Thymus (tissue), 11 donors: ENCODE results near the gene TXLNA. TPM values are rescaled to one million over a fixed set of nuclear protein-coding genes. Genes with fewer than 3 reads are reported as not detected.

Experiments used
- DNase-seq, 9 donors: peaks; one replicate each; pipeline ENCODE4 v3.0.0-alpha.2; 2013; ENCODE audit warnings: low spot score in 9 of 9, low read depth in 6 of 9, missing footprints in 1 of 9
- H3K27ac ChIP-seq, 2 donors: one replicate each; pipeline ENCODE4 v1.5.1; 2013; ENCODE audit warnings: control low read depth in 1 of 2, low read depth in 1 of 2, low read length in 1 of 2, mild to moderate bottlenecking in 1 of 2, moderate library complexity in 1 of 2
- H3K27me3 ChIP-seq, 2 donors: one replicate each; pipeline ENCODE4 v1.5.1; 2013; ENCODE audit warnings: low read length in 1 of 2; ENCODE audit not compliant: control insufficient read depth in 2 of 2, insufficient read depth in 1 of 2
- H3K36me3 ChIP-seq, 2 donors: one replicate each; pipeline ENCODE4 v1.5.1; 2013; ENCODE audit warnings: low read length in 1 of 2, mild to moderate bottlenecking in 1 of 2, moderate library complexity in 1 of 2; ENCODE audit not compliant: control insufficient read depth in 2 of 2, insufficient read depth in 2 of 2
- H3K4me1 ChIP-seq, 2 donors: one replicate each; pipeline ENCODE4 v1.5.1; 2013; ENCODE audit warnings: low read length in 2 of 2; ENCODE audit not compliant: control insufficient read depth in 2 of 2, insufficient read depth in 2 of 2
- H3K4me3 ChIP-seq, 2 donors: one replicate each; pipeline ENCODE4 v1.5.1; 2013; ENCODE audit warnings: low read length in 2 of 2, control low read depth in 1 of 2, mild to moderate bottlenecking in 1 of 2
- H3K9me3 ChIP-seq, 2 donors: one replicate each; pipeline ENCODE4 v1.5.1; 2013; ENCODE audit warnings: low read length in 1 of 2, mild to moderate bottlenecking in 1 of 2; ENCODE audit not compliant: control insufficient read depth in 2 of 2, insufficient read depth in 1 of 2
- WGBS: extraction: QIAGEN DNeasy Blood & Tissue Kit; methylation state at CpG from one replicate; pipeline ENCODE4 v1.1.7; 2013; 5-methylcytosine and 5-hydroxymethylcytosine counted together
- polyA plus RNA-seq: library from polyadenylated mRNA; stranded (reverse); fragments of 200-250 nt; gene quantifications from one replicate; pipeline ENCODE4 v1.2.3, GENCODE V29; 2013
- total RNA-seq: library from RNA; stranded (reverse); fragments of 120-200 nt; gene quantifications from one replicate; pipeline ENCODE4 v1.2.4, GENCODE V29; 2013
- donor health status: healthy.

TXLNA gene
- total and polyA plus RNA-seq, 2 donors: 17.7 to 33.1 TPM

DNA sequence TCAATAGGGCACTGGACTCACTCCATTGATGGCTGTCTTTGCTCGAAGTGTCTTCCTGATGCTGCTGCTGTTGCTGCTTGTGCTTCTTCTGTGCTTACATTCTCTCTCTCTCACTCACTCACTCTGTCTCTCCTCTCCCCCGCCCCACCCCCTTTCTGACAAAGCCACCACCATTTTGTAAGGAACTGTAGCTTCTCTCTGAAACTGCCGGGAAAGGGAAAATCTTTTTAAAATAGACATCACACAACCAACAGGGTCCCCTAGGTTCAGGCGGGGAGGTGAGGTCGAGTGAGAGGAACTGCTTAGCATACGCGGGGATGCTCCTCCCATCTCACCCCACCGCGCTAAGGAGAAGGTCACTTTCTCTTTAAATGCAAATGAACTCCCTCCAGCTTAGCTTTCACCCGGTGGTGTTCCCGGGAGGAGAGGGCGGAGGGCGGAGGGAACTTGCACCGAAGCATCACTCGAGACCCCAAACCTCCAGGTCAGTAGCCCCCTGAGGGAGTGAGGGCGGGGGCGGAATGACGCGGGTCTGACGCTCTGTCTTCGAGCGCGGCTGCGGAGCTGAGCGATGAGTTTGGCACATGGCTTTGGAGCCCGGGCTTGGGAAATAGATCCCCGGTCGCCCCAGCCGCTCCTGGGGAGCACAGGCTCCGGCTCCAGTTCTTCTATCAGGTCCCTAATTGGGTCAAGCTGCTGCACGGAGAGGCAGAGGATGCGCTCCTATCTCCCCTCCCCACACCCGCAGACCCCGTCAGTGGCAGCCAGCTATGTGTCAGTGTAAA is 20.9 kb downstream of the TXLNA start, which contains the start of gene CCDC28B:
Gene CCDC28B (plus strand): TSS at position 370 of the 785 bp plus-strand sequence. CDS start 1,341 bp downstream, outside the sequence.
- Histone ChIP-seq H3K9me3 (no peaks in the 10 kb centered on the region), H3K27me3 (no peaks in the 10 kb centered on the region), H3K36me3 (peaks cover 25 to 37% of the 10 kb centered on the region in 2 donors), H3K4me1 (peaks cover 17 to 50% of the 10 kb centered on the region in 2 donors), H3K4me3 (peak within 1 kb of the TSS; percentile 73 to 90), H3K27ac (peak within 1 kb of the TSS; percentile 85 to 93)
- WGBS: 1% methylated on average over 34 of the region's 34 CpGs
- DNase-seq: peak in 5 of 9 donors; percentile 40 to 74 (median 56)

DNA sequence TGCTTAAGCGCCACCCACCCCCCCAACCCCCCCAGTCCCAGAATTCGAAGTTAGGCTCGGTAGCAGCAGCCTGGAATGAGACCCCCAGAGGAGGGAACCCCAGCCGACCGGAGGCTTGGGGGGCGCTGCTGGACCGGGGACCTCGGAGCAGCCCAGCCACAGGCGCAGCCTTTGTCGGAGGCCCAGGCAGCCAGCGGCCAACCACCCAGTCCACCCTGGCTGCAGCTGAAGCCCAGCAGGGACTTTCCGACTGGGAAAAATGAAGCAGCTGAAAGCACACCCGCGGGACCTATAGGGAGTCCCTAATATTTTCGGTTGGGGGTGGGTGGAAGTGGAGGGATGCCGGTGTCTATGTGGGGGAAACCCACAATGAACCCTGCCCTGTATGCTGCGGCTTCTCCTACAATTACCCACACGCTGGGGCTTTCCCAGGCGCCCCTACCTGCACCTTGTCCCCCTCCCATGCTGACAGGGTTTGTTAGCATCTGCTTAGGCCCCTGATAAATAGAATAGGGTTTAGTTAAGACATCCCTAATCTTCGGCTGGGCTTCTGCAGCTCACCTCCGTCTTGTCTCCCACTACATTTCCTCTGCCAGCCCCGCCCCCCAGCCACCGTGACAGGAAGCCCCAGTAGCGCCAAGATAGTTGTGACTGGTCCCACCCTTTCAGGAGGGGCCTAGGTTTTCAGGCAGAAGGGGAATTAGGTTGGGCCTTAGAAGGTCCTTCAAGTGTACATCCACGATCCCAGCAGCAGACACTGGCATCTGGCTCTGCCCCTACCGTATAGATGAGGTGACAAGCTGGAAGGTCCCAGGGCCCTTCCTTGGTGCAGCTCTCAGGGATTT is 21.8 kb downstream of the TXLNA start:
- Histone ChIP-seq H3K27ac (peak overlapping the region; percentile 85 to 93), H3K4me1 (peaks cover 17 to 47% of the 10 kb centered on the region in 2 donors), H3K36me3 (peaks cover 17 to 28% of the 10 kb centered on the region in 2 donors), H3K9me3 (no peaks in the 10 kb centered on the region), H3K4me3 (peak overlapping the region; percentile 73 to 90), H3K27me3 (no peaks in the 10 kb centered on the region)
- DNase-seq: peak in 7 of 9 donors; percentile 55 to 90 (median 76)
- 1% methylated on average over 26 of the region's 26 CpGs for WGBS

DNA sequence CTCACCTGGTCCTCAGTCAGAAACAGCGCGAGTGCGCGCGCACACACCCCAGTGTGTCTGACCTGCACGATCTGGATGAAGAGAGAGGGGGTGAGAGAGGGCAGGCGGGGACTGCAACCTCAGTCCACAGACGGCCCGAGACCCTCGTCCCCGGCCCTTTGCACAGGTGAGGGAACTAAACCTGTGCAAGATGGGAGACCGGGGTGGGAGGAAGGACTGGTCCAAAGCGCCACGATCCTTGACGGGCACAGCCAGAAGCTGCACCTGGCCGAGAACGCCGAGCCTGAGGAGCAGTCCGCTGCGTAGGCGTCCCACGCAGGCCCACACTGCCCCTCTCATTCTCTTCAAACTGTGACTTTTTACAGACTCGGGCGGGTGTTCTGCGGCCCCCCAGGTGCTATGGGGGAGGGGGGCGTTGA is 25.5 kb downstream of the TXLNA start:
- Histone ChIP-seq H3K27me3 (no peaks in the 10 kb centered on the region), H3K4me3 (peak overlapping the region; percentile 61 to 64), H3K27ac (no peak overlapping the region), H3K36me3 (peaks cover 7 to 16% of the 10 kb centered on the region in 2 donors), H3K4me1 (peaks cover 14 to 39% of the 10 kb centered on the region in 2 donors), H3K9me3 (no peaks in the 10 kb centered on the region)
- DNase-seq: no peak
- whole genome bisulfite sequencing: 79% methylated on average over 26 of the region's 26 CpGs

DNA sequence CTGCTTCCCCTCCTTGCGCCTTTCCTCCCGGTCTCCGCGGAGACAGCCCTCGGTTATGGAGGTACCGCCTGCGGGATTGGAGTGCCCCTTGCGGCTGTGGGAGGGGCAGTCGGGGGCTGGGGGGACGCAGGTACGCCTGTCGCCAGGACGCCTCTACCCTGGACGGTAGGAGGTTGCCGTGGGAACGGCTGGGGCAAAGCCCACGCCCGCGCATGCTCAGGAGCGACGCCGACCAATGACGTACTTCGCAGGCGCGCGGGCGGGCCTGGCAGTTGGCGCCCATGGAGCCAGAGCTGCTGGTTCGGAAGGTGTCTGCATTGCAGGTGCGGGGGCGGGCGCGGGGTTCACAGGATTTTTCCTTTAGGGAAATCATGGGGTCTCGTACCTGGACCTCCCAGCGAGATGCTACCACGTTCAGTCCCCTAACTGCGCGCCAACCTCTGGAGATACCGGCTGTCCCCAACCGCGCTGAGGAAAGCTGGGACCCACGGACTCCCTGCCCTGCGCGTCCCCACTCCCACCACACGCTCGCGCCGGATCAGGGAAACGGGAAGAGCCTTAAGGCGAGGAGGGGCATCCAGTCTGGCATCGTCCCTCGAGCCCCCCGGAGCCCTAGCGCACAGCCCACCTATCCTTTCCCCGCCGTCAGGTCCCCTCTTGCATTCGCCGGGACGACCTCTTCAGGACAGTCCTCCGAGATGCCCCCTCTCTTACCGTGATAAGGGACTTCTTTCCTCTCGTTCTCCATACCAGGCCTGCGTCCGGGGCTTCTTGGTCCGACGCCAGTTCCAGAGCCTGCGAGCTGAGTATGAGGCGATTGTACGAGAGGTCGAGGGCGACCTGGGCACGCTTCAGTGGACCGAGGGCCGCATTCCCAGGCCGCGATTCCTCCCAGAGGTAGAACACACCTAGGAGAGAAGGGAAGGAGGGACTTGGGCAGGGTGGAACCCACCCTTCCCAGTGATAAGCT is 26.2 kb downstream of the TXLNA start, which contains the start of gene IQCC:
Gene IQCC (plus strand): TSS at position 271 of the 970 bp plus-strand sequence. CDS start 11 bp downstream, at position 282.
- H3K9me3 ChIP-seq: no peaks in the 10 kb centered on the region
- peak in 8 of 9 donors; percentile 68 to 89 (median 76) for DNase-seq
- no peaks in the 10 kb centered on the region for H3K27me3 ChIP-seq
- H3K36me3 ChIP-seq: peaks cover 7 to 16% of the 10 kb centered on the region in 2 donors
- H3K4me3 ChIP-seq: peak within 1 kb of the TSS; percentile 61 to 64
- H3K27ac ChIP-seq: peak within 1 kb of the TSS; percentile 25 to 63
- WGBS: 4% methylated on average over 77 of the region's 77 CpGs
- H3K4me1 ChIP-seq: peaks cover 11 to 35% of the 10 kb centered on the region in 2 donors

DNA sequence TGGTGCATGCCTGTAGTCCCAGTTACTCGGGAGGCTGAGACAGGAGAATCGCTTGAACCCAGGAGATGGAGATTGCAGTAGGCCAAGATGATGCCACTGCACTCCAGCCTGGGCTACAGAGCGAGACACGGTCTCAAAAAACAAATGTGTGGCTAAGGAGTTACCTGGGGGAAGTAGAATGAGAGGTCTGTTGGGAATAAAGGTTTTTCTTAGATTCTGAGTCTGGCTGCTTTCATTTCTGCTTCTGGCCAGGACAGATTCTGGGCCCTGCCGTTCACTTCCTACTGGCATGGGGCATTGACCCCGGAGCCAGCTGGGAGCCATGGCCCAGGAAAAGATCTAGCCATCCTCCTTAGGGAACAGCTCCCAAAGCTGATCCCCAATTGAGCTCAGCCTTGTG is 29.0 kb downstream of the TXLNA start:
- H3K27ac ChIP-seq: no peak overlapping the region
- peaks cover 6 to 15% of the 10 kb centered on the region in 2 donors for H3K4me1 ChIP-seq

DNA sequence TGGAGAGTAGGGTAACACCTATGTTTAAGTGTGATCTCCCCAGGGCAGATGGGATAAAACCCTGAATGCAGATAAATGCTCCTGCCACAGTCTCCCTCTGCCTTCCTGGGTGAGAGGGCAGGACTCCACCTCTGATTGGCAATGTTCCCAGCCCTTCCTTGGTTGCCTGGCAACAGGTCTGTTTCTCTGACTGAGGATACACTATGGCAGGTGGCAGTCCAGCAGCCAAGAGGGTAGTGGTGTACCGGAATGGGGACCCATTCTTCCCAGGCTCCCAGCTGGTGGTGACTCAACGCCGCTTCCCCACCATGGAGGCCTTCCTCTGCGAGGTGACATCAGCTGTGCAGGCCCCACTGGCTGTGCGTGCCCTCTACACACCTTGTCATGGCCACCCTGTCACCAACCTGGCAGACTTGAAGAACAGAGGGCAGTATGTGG is 29.4 kb downstream of the TXLNA start, which contains the start of gene DCDC2B:
Gene DCDC2B (plus strand): TSS at position 199 of the 438 bp plus-strand sequence. CDS start 5 bp downstream, at position 204.
- no peak for DNase-seq
- Histone ChIP-seq H3K4me3 (no peak within 1 kb of the TSS), H3K4me1 (peaks cover 6 to 15% of the 10 kb centered on the region in 2 donors), H3K27me3 (no peaks in the 10 kb centered on the region), H3K36me3 (peaks cover 7 to 16% of the 10 kb centered on the region in 2 donors), H3K9me3 (no peaks in the 10 kb centered on the region), H3K27ac (no peak within 1 kb of the TSS)
- WGBS: 94% methylated on average over 5 of the region's 5 CpGs

More for the DNA sequence above, 29.0 kb downstream of the TXLNA start:
- H3K4me3 ChIP-seq: no peak overlapping the region
- H3K27me3 ChIP-seq: no peaks in the 10 kb centered on the region
- no peak for DNase-seq
- H3K9me3 ChIP-seq: no peaks in the 10 kb centered on the region
- 97% methylated on average over 6 of the region's 6 CpGs for WGBS
- H3K36me3 ChIP-seq: peaks cover 7 to 16% of the 10 kb centered on the region in 2 donors

DNA sequence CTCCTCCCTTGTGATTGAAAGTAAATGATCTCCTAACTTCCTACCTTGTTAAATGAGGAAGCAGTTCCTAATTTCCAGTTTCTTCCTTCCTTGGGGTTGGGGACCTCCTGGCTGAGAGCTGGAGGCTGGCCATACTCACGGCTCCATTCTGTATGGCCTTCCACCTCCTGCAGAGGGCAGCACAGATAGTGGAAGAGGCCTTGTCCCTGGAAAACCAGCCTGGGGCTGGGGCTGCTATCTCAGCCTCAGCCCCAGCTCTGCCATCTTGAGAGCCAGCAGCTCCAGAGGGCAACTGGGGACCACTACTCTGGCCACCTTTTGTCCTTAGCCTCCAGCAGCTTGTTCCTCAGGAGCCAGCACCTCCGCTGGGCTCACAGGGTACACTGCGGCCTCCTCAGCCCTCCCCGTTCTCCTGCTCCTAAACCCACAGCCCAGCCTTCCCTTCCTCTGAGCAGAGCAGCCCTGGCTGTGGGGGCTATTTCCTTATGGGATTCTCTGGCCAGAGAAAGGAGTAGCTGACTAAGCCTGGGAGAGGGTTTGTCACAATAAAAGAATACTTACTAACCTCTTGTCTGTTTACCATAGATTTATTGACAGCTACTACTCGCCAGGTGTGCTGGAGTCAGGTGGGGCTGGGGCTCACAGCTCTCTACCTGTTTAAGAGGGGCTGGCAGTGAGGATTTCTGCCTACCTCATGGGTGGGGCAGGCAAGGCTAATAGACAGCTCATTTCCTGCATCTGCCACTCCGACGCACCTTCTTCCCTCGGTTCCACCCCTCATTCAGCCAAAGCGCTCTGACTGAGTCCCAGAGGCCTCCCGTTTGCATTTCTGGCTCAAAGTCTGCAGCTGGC is 36.4 kb downstream of the TXLNA start:
- Histone ChIP-seq H3K36me3 (peaks cover 23 to 30% of the 10 kb centered on the region in 2 donors), H3K9me3 (no peaks in the 10 kb centered on the region), H3K4me3 (no peak overlapping the region), H3K27ac (no peak overlapping the region), H3K4me1 (peaks cover 0 to 7% of the 10 kb centered on the region in 2 donors), H3K27me3 (no peaks in the 10 kb centered on the region)
- WGBS: 90% methylated on average over 10 of the region's 10 CpGs
- peak in 5 of 9 donors; percentile 51 to 77 (median 59) for DNase-seq
